GM21526 (cell line): ENCODE results near the gene ATN1.

Experiments
- ATAC-seq: cut with Tn5 transposase; IDR thresholded peaks from one replicate; pipeline ENCODE4 v1.9.1; 2021; ENCODE audit warnings: moderate library complexity; ENCODE audit not compliant: unreplicated experiment, low FRiP score

The ATN1 gene

DNA sequence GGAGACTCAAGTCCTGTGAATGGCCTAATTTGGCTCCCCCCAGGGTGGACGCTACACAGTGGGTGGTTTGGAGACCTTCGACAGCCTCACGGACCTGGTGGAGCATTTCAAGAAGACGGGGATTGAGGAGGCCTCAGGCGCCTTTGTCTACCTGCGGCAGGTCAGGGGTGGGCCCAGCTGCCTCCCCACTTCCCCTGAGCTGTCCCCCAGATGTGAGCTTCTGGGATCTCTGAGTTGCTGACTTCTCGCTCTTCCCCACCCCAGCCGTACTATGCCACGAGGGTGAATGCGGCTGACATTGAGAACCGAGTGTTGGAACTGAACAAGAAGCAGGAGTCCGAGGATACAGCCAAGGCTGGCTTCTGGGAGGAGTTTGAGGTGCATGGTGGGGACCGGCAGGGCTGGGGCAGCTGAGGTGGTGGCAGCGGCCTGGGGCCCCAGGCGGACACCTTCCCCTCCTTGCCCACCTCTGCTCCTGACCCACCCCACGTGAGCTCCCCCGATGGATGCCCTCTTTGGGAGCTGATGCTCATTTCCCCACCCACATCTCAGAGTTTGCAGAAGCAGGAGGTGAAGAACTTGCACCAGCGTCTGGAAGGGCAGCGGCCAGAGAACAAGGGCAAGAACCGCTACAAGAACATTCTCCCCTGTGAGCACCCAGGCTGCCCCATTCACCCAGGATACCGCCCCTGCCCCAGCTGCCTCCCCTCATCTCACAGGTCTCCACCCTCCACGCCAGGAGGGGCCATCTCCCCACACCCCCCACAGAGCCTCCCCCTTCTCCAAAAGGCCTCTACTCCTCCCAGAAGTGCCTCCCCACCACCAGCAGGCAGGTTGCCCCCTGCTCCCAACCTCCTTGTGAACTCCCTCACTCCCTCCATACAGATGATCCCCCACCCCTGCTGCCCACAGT is 27.6 kb downstream of the ATN1 start:
- ATAC-seq: no peak

DNA sequence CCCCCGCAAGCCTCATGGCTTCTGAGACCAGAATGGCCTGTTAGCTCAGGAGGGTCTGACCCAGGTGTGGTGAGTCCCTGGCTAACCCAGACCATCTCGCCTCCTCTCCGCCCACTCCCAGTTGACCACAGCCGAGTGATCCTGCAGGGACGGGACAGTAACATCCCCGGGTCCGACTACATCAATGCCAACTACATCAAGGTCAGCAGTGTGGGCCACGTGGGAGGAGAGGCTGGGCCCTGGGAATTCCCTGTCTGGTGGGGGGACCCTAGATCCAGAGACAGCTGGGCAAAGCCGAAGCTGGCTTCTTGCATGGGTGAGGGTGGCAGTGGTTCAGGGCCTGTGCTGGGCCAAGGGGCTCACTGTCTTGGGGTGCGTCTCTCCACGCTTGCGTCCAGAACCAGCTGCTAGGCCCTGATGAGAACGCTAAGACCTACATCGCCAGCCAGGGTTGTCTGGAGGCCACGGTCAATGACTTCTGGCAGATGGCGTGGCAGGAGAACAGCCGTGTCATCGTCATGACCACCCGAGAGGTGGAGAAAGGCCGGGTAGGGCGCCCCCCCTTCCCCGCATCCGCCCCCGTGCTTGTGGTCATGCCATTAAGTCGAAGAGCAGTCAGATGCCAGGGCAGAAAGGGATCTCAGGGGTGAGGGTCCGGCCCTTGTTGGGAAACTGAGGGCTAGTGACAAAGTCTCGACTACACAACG is 28.4 kb downstream of the ATN1 start:
- no peak for ATAC-seq

- no peak for ATAC-seq
These were observed 29.5 kb downstream of the ATN1 start for GRCh38 chr12:6957151-6957701.

DNA sequence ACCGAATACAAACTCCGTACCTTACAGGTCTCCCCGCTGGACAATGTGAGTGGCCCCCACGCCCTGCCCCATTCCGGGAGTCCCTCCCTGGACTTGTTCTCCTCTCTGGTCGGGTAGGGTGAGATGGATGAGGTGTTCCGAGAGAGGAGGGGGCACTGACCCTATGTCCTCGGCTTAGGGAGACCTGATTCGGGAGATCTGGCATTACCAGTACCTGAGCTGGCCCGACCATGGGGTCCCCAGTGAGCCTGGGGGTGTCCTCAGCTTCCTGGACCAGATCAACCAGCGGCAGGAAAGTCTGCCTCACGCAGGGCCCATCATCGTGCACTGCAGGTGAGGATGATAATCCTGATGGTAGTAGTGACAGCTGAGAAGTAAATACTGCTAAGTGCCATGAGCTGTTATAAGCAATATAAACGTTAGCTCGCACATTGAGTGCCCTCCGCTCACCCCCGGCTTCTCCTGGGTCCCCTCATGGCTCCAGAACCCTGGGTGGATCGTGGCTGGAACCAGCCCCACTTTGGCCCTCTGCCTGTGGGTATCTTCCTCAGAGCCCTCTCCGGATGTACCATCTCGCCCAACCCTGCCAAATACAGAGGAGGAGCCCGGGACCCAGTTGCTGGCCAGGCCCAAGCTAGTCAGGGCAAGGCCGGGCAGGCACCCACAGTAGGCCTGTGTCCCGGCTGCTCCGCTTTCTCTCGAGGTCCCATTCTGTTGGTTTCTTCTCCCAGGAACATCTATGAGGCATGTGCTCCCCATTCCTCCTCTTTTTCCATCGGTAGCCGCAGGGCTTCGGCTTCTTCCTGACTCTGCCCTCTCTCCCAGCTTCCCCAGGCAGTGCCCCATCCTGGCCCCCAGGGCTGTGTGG is 30.2 kb downstream of the ATN1 start:
- no peak for ATAC-seq

DNA sequence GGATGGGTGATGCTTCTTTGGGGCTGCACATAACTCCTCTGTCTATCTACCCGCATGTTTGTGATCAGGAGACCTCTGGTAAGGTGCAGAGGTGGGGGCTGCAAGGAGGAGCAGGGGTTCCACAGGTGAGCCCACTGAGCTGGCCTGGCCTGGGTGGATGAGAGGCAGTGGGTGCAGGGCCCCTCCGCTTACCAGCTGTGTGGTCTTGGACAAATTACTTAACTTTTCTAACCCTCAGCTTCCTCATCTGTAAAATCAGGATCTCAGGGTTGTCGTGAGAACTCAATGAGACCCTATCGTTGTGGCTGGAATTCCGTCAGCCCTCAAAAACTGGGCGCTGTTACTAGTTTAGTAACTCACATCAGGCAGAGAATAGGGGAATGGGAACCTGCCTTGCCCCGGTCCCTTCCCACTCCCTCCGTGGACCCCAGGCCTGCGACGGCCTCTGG is 30.9 kb downstream of the ATN1 start:
- no peak for ATAC-seq

DNA sequence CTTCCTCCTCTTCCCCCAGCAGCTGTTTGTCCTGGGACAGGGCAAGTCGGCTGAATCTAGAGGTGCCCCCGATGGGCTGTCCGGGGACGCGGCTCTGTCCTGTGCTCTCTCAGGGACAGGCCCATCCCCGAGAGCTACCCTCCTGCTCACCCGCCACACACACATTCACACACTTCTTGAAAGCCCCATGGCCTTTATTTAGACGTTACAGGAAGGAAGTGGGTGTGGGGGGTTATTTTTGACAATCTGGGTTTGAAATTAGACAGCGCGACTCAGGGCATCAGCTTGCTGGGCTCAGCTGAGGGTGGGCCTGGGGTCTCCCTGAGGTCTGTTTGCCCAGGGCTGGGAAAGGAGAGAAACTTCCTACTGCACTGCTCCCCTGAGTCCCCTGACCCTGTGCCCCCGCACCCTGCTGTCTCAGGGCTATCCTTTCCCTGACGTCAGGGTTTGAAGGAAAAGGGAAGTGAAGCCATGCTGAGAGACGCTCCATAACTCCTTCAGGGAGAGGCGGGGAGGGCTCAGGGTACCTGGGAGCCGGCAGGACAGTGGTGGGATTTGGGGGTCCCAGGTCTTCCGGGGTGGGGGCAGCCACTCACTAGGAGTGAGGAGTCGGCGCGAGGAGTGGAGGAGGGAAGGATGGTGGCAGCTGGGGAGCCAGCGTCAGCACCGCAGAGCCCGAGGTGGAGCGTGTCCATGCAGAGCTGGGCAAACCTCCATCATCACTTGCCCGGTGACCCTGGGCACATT is 31.5 kb downstream of the ATN1 start:
- ATAC-seq: peak; percentile 41

DNA sequence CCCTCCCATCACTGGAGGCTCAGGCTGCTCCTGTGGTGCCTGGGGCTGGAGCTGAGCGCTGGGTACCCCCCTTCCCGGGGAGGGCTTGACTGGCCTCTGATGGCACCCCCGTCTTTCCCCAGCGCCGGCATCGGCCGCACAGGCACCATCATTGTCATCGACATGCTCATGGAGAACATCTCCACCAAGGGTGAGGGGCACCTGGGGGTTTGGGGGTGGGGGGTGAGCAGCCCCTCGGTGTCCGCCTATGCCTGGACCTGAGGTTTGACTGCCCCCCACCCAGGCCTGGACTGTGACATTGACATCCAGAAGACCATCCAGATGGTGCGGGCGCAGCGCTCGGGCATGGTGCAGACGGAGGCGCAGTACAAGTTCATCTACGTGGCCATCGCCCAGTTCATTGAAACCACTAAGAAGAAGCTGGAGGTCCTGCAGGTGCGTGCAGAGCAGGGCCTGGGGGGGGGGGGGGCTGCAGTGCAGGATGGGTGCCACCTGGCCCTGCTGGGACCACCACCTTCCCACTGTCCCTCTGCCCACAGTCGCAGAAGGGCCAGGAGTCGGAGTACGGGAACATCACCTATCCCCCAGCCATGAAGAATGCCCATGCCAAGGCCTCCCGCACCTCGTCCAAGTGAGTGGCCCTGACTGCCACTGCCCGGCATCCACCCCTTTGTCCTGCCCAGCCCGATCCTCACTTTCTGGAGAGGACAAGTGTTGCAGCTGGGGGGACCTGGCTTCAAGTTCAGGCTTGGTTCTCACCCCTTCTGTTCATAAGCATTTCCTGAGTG is 32.2 kb downstream of the ATN1 start:
- no peak for ATAC-seq

GRCh38 chr12:6960593-6961277 is 33.0 kb downstream of the ATN1 start:
- no peak for ATAC-seq

- no peak for ATAC-seq
These were observed 33.5 kb downstream of the ATN1 start for GRCh38 chr12:6961278-6961694.

DNA sequence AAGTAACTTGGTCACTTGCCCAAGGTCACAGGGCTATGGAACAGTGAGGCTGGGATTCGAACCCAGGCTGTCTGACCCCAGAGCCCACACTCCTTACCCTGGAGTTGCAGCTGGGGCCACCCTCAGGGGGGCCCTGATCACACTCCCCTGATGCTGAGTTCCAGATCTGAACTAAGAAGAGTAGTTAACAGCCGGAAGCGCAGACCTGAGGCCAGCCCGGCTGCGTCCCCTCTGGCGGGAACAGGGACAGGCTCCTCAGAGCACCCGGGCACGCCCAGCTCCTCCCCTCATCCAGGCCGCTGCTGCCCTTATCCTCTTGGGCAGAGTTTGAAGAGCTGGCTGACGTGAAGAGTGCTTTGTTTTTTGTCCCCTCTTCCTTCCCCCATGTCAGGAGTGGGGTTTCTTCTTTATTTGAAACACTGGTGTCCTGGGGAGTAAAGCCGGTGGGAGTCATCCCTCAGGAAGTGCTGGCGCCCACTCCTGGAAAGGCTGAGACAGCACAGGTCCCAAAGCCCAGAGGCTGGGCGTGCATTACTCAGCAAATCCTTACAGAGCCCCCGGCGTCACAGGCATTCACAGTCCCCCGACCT is 34.0 kb downstream of the ATN1 start:
- no peak for ATAC-seq

- ATAC-seq: no peak
These were observed 34.7 kb downstream of the ATN1 start for GRCh38 chr12:6962285-6963015.

- no peak for ATAC-seq
These were observed 35.4 kb downstream of the ATN1 start for GRCh38 chr12:6963016-6963731.

GRCh38 chr12:6963791-6964413 is 36.1 kb downstream of the ATN1 start:
- no peak for ATAC-seq

DNA sequence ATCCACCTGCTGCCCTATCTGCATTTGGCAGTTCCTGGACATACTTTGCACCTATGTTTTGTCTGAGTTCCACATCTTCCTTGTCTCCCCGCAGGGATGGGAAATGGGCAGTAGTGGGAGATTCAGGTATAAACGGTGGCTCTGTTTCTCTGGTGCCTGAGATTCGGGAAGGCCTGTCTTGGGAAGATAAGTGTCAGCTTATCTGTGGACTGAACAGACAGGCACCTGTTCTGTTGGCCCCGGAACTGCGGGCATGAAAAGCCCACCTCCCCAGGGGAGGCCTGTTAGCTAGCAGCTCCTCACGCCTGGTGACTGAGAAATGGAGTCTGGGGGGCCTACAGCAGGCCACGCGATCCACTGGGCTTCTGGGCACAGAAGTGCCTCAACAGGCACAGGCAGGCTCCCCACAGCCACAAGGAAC is 36.9 kb downstream of the ATN1 start:
- ATAC-seq: no peak

DNA sequence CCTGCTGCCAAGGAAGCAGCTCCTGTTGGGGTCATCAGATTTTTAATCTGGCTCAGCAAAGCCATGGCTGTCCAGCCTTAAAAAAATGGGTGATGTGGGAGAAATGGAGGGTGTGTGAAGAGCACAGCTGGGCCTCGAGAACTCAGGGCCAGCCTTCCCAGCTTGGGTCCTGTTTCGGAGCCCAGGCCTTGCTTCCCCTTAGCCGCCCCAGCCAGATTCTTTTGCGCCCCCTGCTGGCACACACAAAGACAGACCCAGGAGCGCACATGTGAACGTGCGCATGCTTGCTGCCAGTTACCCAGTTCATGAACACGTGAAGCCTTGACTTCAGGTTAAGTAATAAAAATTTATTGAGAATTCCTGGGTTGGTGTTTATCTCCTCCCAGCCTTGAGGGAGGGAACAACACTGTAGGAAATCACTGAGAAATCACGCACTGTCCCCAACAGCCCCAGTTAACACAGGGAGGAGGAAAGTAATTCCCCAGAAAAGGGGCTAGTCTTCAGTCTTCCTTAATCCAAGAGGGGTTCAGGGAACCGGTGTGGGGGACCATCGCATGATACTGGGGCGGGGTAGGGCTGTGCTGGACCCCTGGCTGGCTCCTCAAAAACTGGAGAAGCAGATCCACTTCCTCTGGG is 37.4 kb downstream of the ATN1 start:
- ATAC-seq: peak; percentile 31

DNA sequence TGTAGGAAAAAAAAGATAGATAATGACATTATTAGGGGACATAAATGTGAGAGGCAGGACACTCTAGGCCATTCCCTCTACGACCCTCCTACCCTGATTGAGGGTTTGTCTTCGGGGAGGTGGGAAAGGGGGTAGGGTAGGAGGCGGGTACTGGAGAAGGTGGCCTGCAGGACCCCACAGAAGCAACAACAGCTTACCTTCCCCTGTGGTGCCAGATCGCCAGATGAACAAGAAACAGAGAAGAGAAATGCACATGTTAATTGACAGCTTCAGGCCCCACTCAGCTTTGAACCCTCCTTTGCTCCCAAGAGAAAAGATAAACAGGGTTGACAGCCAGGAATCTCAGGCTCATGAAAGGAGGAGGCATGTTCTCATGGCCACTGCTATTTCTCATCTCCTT is 38.0 kb downstream of the ATN1 start:
- ATAC-seq: no peak
